RWPE2 (cell line): ENCODE results near the gene BPIFB4.

ENCODE experiments used
- ATAC-seq: fragments of 200-7000 bp; cut with Tn5 transposase; 3 replicates; pipeline ENCODE4 v1.9.1; 2021; ENCODE audit warnings: low read depth
- DNase-seq: peaks from one replicate; pipeline ENCODE4 v3.0.0-alpha.2; 2020; ENCODE audit warnings: low spot score
- H3K27ac ChIP-seq: fragments of 450-650 bp; 2 replicates; pipeline ENCODE4 v1.5.1; 2017; ENCODE audit warnings: mild to moderate bottlenecking; ENCODE audit not compliant: poor library complexity, severe bottlenecking
- H3K27me3 ChIP-seq: fragments of 250-450 bp; sonication (Bioruptor Pico); 2 replicates; pipeline ENCODE4 v1.5.1; 2021; ENCODE audit warnings: mild to moderate bottlenecking, moderate library complexity; ENCODE audit not compliant: insufficient read depth, poor library complexity, severe bottlenecking
- H3K36me3 ChIP-seq: fragments of 250-450 bp; sonication (Bioruptor Pico); 2 replicates; pipeline ENCODE4 v1.5.1; 2020; ENCODE audit warnings: low read depth, mild to moderate bottlenecking, moderate library complexity
- H3K4me1 ChIP-seq: fragments of 250-450 bp; sonication (Bioruptor Pico); 2 replicates; pipeline ENCODE4 v1.5.1; 2021; ENCODE audit warnings: mild to moderate bottlenecking, moderate library complexity; ENCODE audit not compliant: insufficient read depth, poor library complexity, severe bottlenecking
- H3K4me3 ChIP-seq: fragments of 250-450 bp; sonication (Bioruptor Pico); 2 replicates; pipeline ENCODE4 v1.5.1; 2021; ENCODE audit warnings: mild to moderate bottlenecking, moderate library complexity; ENCODE audit not compliant: severe bottlenecking
- H3K9me3 ChIP-seq: fragments of 250-450 bp; sonication (Bioruptor Pico); 2 replicates; pipeline ENCODE4 v1.5.1; 2021; ENCODE audit warnings: mild to moderate bottlenecking, moderate library complexity; ENCODE audit not compliant: severe bottlenecking
- CTCF ChIP-seq: fragments of 450-650 bp; IDR thresholded peaks from one replicate; pipeline ENCODE4 v1.5.1; 2017; ENCODE audit warnings: mild to moderate bottlenecking, moderate library complexity; ENCODE audit not compliant: poor library complexity, severe bottlenecking

BPIFB4 gene

GRCh38 chr20:33159713-33160112 lies 80.3 kb downstream of the BPIFB4 start:
- no peaks in the 10 kb centered on the region for H3K36me3 ChIP-seq
- ATAC-seq = no peak
- DNase-seq = peak; percentile 69
- H3K4me3 ChIP-seq = no peak overlapping the region
- TF ChIP-seq CTCF = no peak
- no peak overlapping the region for H3K27ac ChIP-seq
- peaks cover 19% of the 10 kb centered on the region for H3K27me3 ChIP-seq
- H3K4me1 ChIP-seq = no peaks in the 10 kb centered on the region
- no peaks in the 10 kb centered on the region for H3K9me3 ChIP-seq

- Histone ChIP-seq H3K27me3 (peaks cover 14% of the 10 kb centered on the region), H3K27ac (no peak overlapping the region), H3K9me3 (no peaks in the 10 kb centered on the region), H3K36me3 (no peaks in the 10 kb centered on the region), H3K4me3 (no peak overlapping the region), H3K4me1 (no peaks in the 10 kb centered on the region)
- ATAC-seq (no peak), DNase-seq (peak; percentile 58)
- no peak for TF ChIP-seq CTCF
These were observed 81.2 kb downstream of the BPIFB4 start for GRCh38 chr20:33160681-33161080.
